Measurements from ENCODE around the gene ADORA1.

DNA sequence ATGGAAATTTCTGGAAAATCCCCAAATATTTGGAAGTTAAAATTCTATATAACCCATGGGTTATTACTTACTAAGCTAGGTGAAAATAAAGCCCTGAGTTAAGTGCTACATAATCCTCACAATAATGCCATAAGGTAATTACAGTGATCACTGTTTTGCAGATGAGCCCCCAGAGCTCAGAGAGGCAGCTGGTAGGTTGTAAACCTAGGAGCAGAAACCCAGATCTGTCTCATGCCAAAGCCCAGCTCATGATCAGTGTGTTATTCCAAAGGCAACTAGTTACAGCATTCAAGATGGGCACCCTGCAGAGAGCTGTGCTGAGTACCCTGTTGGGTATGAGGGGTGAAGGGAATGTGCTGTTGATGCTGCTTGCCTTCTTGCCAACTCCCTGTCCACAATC is 31.0 kb upstream of the ADORA1 start:
- TF ChIP-seq, protein P1, sequence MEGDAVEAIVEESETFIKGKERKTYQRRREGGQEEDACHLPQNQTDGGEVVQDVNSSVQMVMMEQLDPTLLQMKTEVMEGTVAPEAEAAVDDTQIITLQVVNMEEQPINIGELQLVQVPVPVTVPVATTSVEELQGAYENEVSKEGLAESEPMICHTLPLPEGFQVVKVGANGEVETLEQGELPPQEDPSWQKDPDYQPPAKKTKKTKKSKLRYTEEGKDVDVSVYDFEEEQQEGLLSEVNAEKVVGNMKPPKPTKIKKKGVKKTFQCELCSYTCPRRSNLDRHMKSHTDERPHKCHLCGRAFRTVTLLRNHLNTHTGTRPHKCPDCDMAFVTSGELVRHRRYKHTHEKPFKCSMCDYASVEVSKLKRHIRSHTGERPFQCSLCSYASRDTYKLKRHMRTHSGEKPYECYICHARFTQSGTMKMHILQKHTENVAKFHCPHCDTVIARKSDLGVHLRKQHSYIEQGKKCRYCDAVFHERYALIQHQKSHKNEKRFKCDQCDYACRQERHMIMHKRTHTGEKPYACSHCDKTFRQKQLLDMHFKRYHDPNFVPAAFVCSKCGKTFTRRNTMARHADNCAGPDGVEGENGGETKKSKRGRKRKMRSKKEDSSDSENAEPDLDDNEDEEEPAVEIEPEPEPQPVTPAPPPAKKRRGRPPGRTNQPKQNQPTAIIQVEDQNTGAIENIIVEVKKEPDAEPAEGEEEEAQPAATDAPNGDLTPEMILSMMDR (conservative IDR thresholded peaks at IDR 0.05), result no peak
- no peak for TF ChIP-seq ZFX (IDR thresholded peaks at IDR 0.05)
